GM23338 (cell line): ENCODE data around the gene SIRT2. TPM values are rescaled to one million over a fixed set of nuclear protein-coding genes. Genes with fewer than 3 reads are reported as not detected.

Experiments used
- ATAC-seq: fragments of 200-7000 bp; cut with Tn5 transposase; 3 replicates; pipeline ENCODE4 v1.9.1; 2020
- DNase-seq: peaks from one replicate; pipeline ENCODE4 v3.0.0-alpha.2; 2015; ENCODE audit warnings: low spot score
- H2AFZ ChIP-seq: fragments of 200-600 bp; sonication (generic); 2 replicates; pipeline ENCODE4 v1.8.0; 2016; ENCODE audit warnings: antibody characterized with exemption, mild to moderate bottlenecking, moderate library complexity
- H3F3A ChIP-seq: fragments of 200-600 bp; sonication (generic); replicated peaks from 2 replicates; pipeline ENCODE4 v1.8.0; 2017; ENCODE audit warnings: antibody characterized with exemption, mixed run types, low read depth
- H3K27ac ChIP-seq: fragments of 200-600 bp; sonication (generic); 2 replicates; pipeline ENCODE4 v1.6.1; 2016; ENCODE audit warnings: low read depth
- H3K27me3 ChIP-seq: fragments of 200-600 bp; sonication (generic); 2 replicates; pipeline ENCODE4 v1.8.0; 2016; ENCODE audit warnings: mild to moderate bottlenecking, mixed run types, moderate library complexity; ENCODE audit not compliant: insufficient read depth
- H3K36me3 ChIP-seq: fragments of 200-600 bp; sonication (generic); 2 replicates; pipeline ENCODE4 v1.8.0; 2016; ENCODE audit warnings: mild to moderate bottlenecking; ENCODE audit not compliant: insufficient read depth
- H3K4me1 ChIP-seq: fragments of 200-600 bp; sonication (generic); 2 replicates; pipeline ENCODE4 v1.8.0; 2016; ENCODE audit warnings: mild to moderate bottlenecking, moderate library complexity; ENCODE audit not compliant: insufficient read depth
- H3K4me2 ChIP-seq: fragments of 200-600 bp; sonication (generic); 2 replicates; pipeline ENCODE4 v1.7.1; 2017; ENCODE audit warnings: mixed run types
- H3K4me3 ChIP-seq: fragments of 200-600 bp; sonication (generic); 2 replicates; pipeline ENCODE4 v1.6.1; 2016; ENCODE audit warnings: mixed run types
- H3K79me2 ChIP-seq: fragments of 200-600 bp; sonication (generic); replicated peaks from 2 replicates; pipeline ENCODE4 v1.8.0; 2017; ENCODE audit warnings: mild to moderate bottlenecking; ENCODE audit not compliant: insufficient read depth
- H3K9me2 ChIP-seq: fragments of 200-600 bp; sonication (generic); 2 replicates; pipeline ENCODE4 v1.8.0; 2017; ENCODE audit not compliant: insufficient read depth
- H4K20me1 ChIP-seq: fragments of 200-600 bp; sonication (generic); replicated peaks from 2 replicates; pipeline ENCODE4 v1.8.0; 2017; ENCODE audit warnings: mild to moderate bottlenecking; ENCODE audit not compliant: insufficient read depth
- H3K27ac Mint-ChIP-seq: 2 replicates; pipeline ENCODE4 v1.8.0; 2020; ENCODE audit warnings: inconsistent platforms, mild to moderate bottlenecking, moderate library complexity, mixed read lengths
- H3K27me3 Mint-ChIP-seq: 3 replicates; pipeline ENCODE4 v1.8.0; 2022; ENCODE audit warnings: low read depth, mild to moderate bottlenecking, moderate library complexity, mixed read lengths, inconsistent platforms; ENCODE audit not compliant: insufficient read depth, poor library complexity
- H3K36me3 Mint-ChIP-seq: 3 replicates; pipeline ENCODE4 v1.8.0; 2021; ENCODE audit warnings: low read depth, mild to moderate bottlenecking, inconsistent platforms, moderate library complexity, mixed read lengths
- H3K4me1 Mint-ChIP-seq: 3 replicates; pipeline ENCODE4 v1.8.0; 2020; ENCODE audit warnings: mild to moderate bottlenecking, inconsistent platforms, mixed read lengths
- H3K4me3 Mint-ChIP-seq: 3 replicates; pipeline ENCODE4 v1.8.0; 2021; ENCODE audit warnings: moderate library complexity, mild to moderate bottlenecking, inconsistent platforms, mixed read lengths
- H3K9me3 Mint-ChIP-seq: 3 replicates; pipeline ENCODE4 v1.8.0; 2020; ENCODE audit warnings: moderate library complexity, mild to moderate bottlenecking, inconsistent platforms, mixed read lengths
- CREB1 ChIP-seq: fragments of 250-450 bp; sonication (Bioruptor Pico); IDR thresholded peaks from 2 replicates; pipeline ENCODE4 v1.5.0; 2020; ENCODE audit warnings: low read depth, mild to moderate bottlenecking, moderate library complexity
- EZH2 ChIP-seq: fragments of 200-600 bp; sonication (generic); IDR thresholded peaks from one replicate; pipeline ENCODE4 v1.8.0; 2017; ENCODE audit warnings: antibody characterized with exemption, mild to moderate bottlenecking, low read depth; ENCODE audit not compliant: unreplicated experiment
- JUNB ChIP-seq: IDR thresholded peaks from one replicate; pipeline ENCODE4 v1.6.1; 2016; ENCODE audit warnings: antibody characterized with exemption; ENCODE audit not compliant: unreplicated experiment
- NANOG ChIP-seq: IDR thresholded peaks from 2 replicates; pipeline ENCODE4 v1.6.1; 2016; ENCODE audit warnings: antibody characterized with exemption, borderline replicate concordance
- STAT1 ChIP-seq: IDR thresholded peaks from one replicate; pipeline ENCODE4 v1.6.1; 2016; ENCODE audit warnings: antibody characterized with exemption; ENCODE audit not compliant: unreplicated experiment
- ZNF114 ChIP-seq: fragments of 250-450 bp; sonication (Bioruptor Pico); IDR thresholded peaks from 2 replicates; pipeline ENCODE4 v1.5.0; 2020; ENCODE audit warnings: mild to moderate bottlenecking, moderate library complexity
- polyA plus RNA-seq: library from polyadenylated mRNA; unstranded; fragments of >200 nt; fragmentation: Nextera tagmentation; extraction: Ambion mirVana; gene quantifications from 2 replicates; pipeline ENCODE4 v1.2.1, GENCODE V29; 2016
- total RNA-seq: library from RNA; depleted of rRNA; stranded (reverse); fragments of >200 nt; shearing (Covaris generic); gene quantifications from 2 replicates; pipeline ENCODE4 v1.2.3, GENCODE V29; 2014
- TF ChIP-seq, protein P1 (sequence below), 2 experiments: fragments of 200-600 bp in 1 of 2; sonication (generic) in 1 of 2; conservative IDR thresholded peaks; 2 replicates each; pipeline versions ENCODE4 v1.5.1 to v1.6.1; 2016 to 2017; ENCODE audit warnings: antibody characterized with exemption in 2 of 2, low read depth in 2 of 2, mild to moderate bottlenecking in 2 of 2, moderate library complexity in 1 of 2
- TF ChIP-seq, protein P2 (sequence below): fragments of 250-450 bp; sonication (Bioruptor Pico); IDR thresholded peaks from 2 replicates; pipeline ENCODE4 v1.5.0; 2020; ENCODE audit warnings: mild to moderate bottlenecking, moderate library complexity
- TF ChIP-seq, protein P3 (sequence below): IDR thresholded peaks from 2 replicates; pipeline ENCODE4 v1.6.1; 2016; ENCODE audit warnings: antibody characterized with exemption

The SIRT2 gene
- total and polyA plus RNA-seq, 2 experiments from 2014 or later = 2.7 to 8.4 TPM

DNA sequence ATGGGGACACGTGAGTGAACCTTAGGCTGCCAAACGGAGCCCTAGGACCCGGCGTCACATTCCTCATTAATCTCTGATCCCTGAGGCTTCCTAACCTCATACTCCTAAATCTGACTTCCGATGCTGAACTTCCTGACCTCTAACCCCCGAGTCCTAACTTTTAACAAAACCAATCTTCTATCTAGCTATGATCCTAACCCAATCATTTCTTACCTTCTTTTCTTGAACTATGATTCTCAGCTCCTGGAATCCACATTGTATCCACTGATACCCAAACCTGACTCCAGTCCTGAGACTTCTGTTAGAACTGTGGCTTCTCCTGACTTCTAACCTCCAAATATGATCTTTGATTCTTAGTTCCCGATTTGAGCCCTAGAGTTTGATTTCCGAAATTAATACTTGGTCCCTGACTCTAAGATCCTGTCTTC lies 798 bp upstream of the SIRT2 start:
- Mint-ChIP-seq H3K27ac (peak overlapping the region; percentile 93), H3K9me3 (peaks cover 3% of the 10 kb centered on the region; the same call in 2 of the 3 replicates), H3K4me3 (peak overlapping the region; percentile 87), H3K27me3 (peaks cover 13% of the 10 kb centered on the region), H3K36me3 (peaks cover 3% of the 10 kb centered on the region; the same call in 2 of the 3 replicates), H3K4me1 (peaks cover 9% of the 10 kb centered on the region)
- peaks cover 23% of the 10 kb centered on the region for H3K79me2 ChIP-seq
- no peaks in the 10 kb centered on the region for H3F3A ChIP-seq
- 0 out of 2 replicates have a peak overlapping the region, but pooled peaks have one; percentile 29 for H3K27ac ChIP-seq
- peak overlapping the region; percentile 20; the same call in 1 of the 2 replicates for H2AFZ ChIP-seq
- peak overlapping the region; percentile 79 for H3K4me2 ChIP-seq
- ATAC-seq (peak; percentile 69; the same call in 2 of the 3 replicates), DNase-seq (no peak)
- no peaks in the 10 kb centered on the region; the same call in 1 of the 2 replicates for H3K36me3 ChIP-seq
- H3K9me2 ChIP-seq = no peaks in the 10 kb centered on the region
- no peaks in the 10 kb centered on the region for H4K20me1 ChIP-seq
- TF ChIP-seq, protein P1, sequence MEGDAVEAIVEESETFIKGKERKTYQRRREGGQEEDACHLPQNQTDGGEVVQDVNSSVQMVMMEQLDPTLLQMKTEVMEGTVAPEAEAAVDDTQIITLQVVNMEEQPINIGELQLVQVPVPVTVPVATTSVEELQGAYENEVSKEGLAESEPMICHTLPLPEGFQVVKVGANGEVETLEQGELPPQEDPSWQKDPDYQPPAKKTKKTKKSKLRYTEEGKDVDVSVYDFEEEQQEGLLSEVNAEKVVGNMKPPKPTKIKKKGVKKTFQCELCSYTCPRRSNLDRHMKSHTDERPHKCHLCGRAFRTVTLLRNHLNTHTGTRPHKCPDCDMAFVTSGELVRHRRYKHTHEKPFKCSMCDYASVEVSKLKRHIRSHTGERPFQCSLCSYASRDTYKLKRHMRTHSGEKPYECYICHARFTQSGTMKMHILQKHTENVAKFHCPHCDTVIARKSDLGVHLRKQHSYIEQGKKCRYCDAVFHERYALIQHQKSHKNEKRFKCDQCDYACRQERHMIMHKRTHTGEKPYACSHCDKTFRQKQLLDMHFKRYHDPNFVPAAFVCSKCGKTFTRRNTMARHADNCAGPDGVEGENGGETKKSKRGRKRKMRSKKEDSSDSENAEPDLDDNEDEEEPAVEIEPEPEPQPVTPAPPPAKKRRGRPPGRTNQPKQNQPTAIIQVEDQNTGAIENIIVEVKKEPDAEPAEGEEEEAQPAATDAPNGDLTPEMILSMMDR (conservative IDR thresholded peaks at IDR 0.05; ENCODE audit: low read depth in 2 of 2) = no peak
- no peak for TF ChIP-seq STAT1
- TF ChIP-seq JUNB = no peak
- TF ChIP-seq ZNF114 = no peak
- TF ChIP-seq, protein P2, sequence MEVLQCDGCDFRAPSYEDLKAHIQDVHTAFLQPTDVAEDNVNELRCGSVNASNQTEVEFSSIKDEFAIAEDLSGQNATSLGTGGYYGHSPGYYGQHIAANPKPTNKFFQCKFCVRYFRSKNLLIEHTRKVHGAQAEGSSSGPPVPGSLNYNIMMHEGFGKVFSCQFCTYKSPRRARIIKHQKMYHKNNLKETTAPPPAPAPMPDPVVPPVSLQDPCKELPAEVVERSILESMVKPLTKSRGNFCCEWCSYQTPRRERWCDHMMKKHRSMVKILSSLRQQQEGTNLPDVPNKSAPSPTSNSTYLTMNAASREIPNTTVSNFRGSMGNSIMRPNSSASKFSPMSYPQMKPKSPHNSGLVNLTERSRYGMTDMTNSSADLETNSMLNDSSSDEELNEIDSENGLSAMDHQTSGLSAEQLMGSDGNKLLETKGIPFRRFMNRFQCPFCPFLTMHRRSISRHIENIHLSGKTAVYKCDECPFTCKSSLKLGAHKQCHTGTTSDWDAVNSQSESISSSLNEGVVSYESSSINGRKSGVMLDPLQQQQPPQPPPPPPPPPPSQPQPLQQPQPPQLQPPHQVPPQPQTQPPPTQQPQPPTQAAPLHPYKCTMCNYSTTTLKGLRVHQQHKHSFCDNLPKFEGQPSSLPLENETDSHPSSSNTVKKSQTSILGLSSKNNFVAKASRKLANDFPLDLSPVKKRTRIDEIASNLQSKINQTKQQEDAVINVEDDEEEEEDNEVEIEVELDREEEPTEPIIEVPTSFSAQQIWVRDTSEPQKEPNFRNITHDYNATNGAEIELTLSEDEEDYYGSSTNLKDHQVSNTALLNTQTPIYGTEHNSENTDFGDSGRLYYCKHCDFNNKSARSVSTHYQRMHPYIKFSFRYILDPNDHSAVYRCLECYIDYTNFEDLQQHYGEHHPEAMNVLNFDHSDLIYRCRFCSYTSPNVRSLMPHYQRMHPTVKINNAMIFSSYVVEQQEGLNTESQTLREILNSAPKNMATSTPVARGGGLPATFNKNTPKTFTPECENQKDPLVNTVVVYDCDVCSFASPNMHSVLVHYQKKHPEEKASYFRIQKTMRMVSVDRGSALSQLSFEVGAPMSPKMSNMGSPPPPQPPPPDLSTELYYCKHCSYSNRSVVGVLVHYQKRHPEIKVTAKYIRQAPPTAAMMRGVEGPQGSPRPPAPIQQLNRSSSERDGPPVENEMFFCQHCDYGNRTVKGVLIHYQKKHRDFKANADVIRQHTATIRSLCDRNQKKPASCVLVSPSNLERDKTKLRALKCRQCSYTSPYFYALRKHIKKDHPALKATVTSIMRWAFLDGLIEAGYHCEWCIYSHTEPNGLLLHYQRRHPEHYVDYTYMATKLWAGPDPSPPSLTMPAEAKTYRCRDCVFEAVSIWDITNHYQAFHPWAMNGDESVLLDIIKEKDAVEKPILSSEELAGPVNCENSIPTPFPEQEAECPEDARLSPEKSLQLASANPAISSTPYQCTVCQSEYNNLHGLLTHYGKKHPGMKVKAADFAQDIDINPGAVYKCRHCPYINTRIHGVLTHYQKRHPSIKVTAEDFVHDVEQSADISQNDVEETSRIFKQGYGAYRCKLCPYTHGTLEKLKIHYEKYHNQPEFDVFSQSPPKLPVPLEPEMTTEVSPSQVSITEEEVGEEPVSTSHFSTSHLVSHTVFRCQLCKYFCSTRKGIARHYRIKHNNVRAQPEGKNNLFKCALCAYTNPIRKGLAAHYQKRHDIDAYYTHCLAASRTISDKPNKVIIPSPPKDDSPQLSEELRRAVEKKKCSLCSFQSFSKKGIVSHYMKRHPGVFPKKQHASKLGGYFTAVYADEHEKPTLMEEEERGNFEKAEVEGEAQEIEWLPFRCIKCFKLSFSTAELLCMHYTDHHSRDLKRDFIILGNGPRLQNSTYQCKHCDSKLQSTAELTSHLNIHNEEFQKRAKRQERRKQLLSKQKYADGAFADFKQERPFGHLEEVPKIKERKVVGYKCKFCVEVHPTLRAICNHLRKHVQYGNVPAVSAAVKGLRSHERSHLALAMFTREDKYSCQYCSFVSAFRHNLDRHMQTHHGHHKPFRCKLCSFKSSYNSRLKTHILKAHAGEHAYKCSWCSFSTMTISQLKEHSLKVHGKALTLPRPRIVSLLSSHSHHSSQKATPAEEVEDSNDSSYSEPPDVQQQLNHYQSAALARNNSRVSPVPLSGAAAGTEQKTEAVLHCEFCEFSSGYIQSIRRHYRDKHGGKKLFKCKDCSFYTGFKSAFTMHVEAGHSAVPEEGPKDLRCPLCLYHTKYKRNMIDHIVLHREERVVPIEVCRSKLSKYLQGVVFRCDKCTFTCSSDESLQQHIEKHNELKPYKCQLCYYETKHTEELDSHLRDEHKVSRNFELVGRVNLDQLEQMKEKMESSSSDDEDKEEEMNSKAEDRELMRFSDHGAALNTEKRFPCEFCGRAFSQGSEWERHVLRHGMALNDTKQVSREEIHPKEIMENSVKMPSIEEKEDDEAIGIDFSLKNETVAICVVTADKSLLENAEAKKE = no peak
- TF ChIP-seq NANOG = no peak
- TF ChIP-seq EZH2 = no peak
- TF ChIP-seq CREB1 (CRISPR knock-in tag) = no peak
- TF ChIP-seq, protein P3, sequence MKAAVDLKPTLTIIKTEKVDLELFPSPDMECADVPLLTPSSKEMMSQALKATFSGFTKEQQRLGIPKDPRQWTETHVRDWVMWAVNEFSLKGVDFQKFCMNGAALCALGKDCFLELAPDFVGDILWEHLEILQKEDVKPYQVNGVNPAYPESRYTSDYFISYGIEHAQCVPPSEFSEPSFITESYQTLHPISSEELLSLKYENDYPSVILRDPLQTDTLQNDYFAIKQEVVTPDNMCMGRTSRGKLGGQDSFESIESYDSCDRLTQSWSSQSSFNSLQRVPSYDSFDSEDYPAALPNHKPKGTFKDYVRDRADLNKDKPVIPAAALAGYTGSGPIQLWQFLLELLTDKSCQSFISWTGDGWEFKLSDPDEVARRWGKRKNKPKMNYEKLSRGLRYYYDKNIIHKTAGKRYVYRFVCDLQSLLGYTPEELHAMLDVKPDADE = no peak
- H3K4me1 ChIP-seq = peaks cover 14% of the 10 kb centered on the region
- H3K4me3 ChIP-seq = peak overlapping the region; percentile 68
- peaks cover 11% of the 10 kb centered on the region for H3K27me3 ChIP-seq
